Measurements from ENCODE around the gene NKTR.

DNA sequence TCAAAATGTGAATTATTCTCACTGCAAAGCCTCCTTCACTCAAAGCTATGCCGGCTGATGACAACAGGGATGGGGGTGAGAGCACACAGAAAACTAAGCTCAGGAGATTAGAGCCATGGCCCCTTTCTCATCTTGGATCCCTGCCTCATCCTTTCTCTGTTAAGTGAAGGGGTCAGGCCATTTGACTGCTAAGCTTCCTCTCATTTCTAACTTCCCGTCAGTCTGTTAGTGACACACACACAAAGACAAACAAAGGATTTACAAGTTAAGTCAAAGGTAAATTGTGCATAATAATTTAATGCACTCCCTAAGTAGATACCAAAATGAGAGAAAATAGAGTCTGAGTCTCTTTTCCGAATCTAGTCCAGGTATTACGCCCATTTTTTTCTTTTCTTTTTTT is 8.7 kb upstream of the NKTR start:
- TF ChIP-seq POLR2AphosphoS5 (IDR thresholded peaks at IDR 0.05; ENCODE audit: borderline replicate concordance, low read depth, low read length): no peak
- no peak for TF ChIP-seq EZH2 (IDR thresholded peaks at IDR 0.05)
